ENCODE measurements around the gene RABEPK.
"Not testable (repeated sequence)": the region's sequence is repeated elsewhere in the genome, so short reads cannot be mapped to it uniquely, and the experiment has no call there.

RABEPK gene

DNA sequence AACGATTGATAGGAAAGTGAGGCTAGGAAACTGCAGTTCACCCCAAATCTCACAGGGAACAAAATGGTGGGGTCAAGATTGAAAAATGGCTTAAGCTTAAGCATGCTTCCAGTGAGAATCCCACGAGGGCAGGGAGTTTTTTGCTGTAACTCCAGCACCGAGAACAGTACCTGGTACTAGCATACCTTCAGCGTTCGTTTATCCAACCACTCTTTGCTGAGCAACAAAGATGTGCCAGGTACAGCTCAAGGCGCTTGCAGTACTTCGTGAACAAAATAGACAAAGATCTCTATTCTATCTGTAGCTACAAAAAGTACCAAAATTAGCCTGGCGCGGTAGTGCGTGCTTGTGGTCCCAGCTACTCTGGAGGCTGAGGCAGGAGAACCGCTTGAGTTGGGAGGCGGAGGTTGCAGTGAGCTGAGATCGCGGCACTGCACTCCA lies 10.0 kb upstream of the RABEPK start:
- ChIA-PET CTCF (interaction anchor here (0.7 to 1.3 kb wide), 4 partner anchors 12 to 419 kb away, joined by 3 to 5 read pairs (median 3); partner anchors contain the start of gene NR6A1), POLR2A (interaction anchor here (1.2 kb wide), 1 partner anchor 9 kb away, joined by 3 read pairs; no protein-coding TSS in a partner anchor)
- WGBS (ENCODE audit: insufficient coverage), result 62% methylated on average over 7 of the region's 14 CpGs
- peak overlapping the region in 6 of 7 experiments; percentile 87 to 99 (median 94) for H3K4me3 ChIP-seq (ENCODE audit: control insufficient read depth in 1 of 7, extremely low read depth in 1 of 7, insufficient read depth in 4 of 7, low read depth in 2 of 7, low read length in 6 of 7)
- H3K4me1 ChIP-seq (ENCODE audit: control extremely low read depth in 1 of 4, control insufficient read depth in 4 of 4, insufficient read depth in 4 of 4, low read length in 3 of 4), result peaks cover 9 to 29% (median 19%) of the 10 kb centered on the region in 4 experiments
- H3K27ac ChIP-seq (ENCODE audit: insufficient read depth in 1 of 2, low read depth in 1 of 2, low read length in 2 of 2, poor library complexity in 1 of 2, severe bottlenecking in 2 of 2), result peak overlapping the region; percentile 95 to 98
- H3K9me3 ChIP-seq (ENCODE audit: control extremely low read depth in 1 of 5, control insufficient read depth in 4 of 5, insufficient read depth in 2 of 5, low read depth in 1 of 5, low read length in 4 of 5), result no peaks in the 10 kb centered on the region
- DNase-seq, result peak; percentile 7 to 37 (median 28)
- peaks cover 0 to 2% (median 0%) of the 10 kb centered on the region in 4 experiments for H3K36me3 ChIP-seq (ENCODE audit: control insufficient read depth in 4 of 4, insufficient read depth in 4 of 4, low read length in 3 of 4)
- no peaks in the 10 kb centered on the region for H3K27me3 ChIP-seq (replicated peaks in 2 of 5; ENCODE audit: control insufficient read depth in 4 of 5, insufficient read depth in 5 of 5, low read length in 4 of 5)

DNA sequence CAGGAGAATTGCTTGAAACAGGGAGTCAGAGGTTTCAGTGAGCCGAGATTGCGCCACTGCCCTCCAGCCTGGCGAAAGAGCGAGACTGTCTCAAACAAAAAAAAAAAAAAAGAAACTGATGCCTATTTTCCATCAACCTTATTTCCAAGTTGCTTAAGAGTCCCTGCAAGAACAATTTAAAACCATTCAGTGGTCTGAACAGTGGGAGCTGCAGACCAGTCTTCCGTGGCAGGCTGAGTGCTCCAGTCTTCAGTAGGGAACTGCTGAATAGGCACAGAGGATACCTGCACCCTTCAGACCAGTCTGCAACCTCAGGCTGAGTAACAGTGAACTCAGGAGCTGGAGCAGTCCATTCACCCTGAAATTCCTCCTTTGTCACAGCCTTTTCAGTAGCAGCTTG lies 5.9 kb upstream of the RABEPK start:
- H3K27ac ChIP-seq (ENCODE audit: insufficient read depth in 1 of 2, low read depth in 1 of 2, low read length in 2 of 2, poor library complexity in 1 of 2, severe bottlenecking in 2 of 2); DNase-seq; POLR2A ChIA-PET; H3K36me3 ChIP-seq (ENCODE audit: control insufficient read depth in 4 of 4, insufficient read depth in 4 of 4, low read length in 3 of 4); CTCF ChIA-PET; H3K9me3 ChIP-seq (ENCODE audit: control extremely low read depth in 1 of 5, control insufficient read depth in 4 of 5, insufficient read depth in 2 of 5, low read depth in 1 of 5, low read length in 4 of 5); H3K4me3 ChIP-seq (ENCODE audit: control insufficient read depth in 1 of 7, extremely low read depth in 1 of 7, insufficient read depth in 4 of 7, low read depth in 2 of 7, low read length in 6 of 7); H3K27me3 ChIP-seq (replicated peaks in 2 of 5; ENCODE audit: control insufficient read depth in 4 of 5, insufficient read depth in 5 of 5, low read length in 4 of 5): not testable (repeated sequence)
- peaks cover 6 to 13% (median 10%) of the 10 kb centered on the region in 4 experiments for H3K4me1 ChIP-seq (ENCODE audit: control extremely low read depth in 1 of 4, control insufficient read depth in 4 of 4, insufficient read depth in 4 of 4, low read length in 3 of 4)
- WGBS (ENCODE audit: insufficient coverage), result 100% methylated on average over 4 of the region's 5 CpGs

DNA sequence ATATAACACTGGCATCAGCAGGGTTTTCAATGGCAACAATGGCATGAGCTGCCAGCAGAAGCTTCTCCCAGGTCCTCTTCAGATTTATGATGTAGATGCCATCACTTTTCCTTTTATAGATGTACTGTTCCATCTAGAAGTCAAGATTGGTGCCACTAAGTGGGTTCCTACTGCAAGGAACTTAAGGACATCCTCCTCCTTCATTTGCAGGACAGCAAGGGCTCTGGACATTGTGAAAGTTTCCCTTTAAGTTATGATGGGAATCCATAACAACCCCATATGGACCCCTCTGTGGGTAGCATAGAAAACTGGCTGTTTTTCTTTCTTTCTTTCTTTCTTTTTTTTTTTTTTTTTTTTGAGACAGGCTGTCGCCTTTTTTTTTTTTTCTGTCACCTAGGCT lies 4.8 kb upstream of the RABEPK start:
- H3K27ac ChIP-seq (ENCODE audit: insufficient read depth in 1 of 2, low read depth in 1 of 2, low read length in 2 of 2, poor library complexity in 1 of 2, severe bottlenecking in 2 of 2); CTCF ChIA-PET; H3K4me3 ChIP-seq (ENCODE audit: control insufficient read depth in 1 of 7, extremely low read depth in 1 of 7, insufficient read depth in 4 of 7, low read depth in 2 of 7, low read length in 6 of 7); H3K9me3 ChIP-seq (ENCODE audit: control extremely low read depth in 1 of 5, control insufficient read depth in 4 of 5, insufficient read depth in 2 of 5, low read depth in 1 of 5, low read length in 4 of 5); H3K27me3 ChIP-seq (replicated peaks in 2 of 5; ENCODE audit: control insufficient read depth in 4 of 5, insufficient read depth in 5 of 5, low read length in 4 of 5); DNase-seq; H3K36me3 ChIP-seq (ENCODE audit: control insufficient read depth in 4 of 4, insufficient read depth in 4 of 4, low read length in 3 of 4): not testable (repeated sequence)
- H3K4me1 ChIP-seq (ENCODE audit: control extremely low read depth in 1 of 4, control insufficient read depth in 4 of 4, insufficient read depth in 4 of 4, low read length in 3 of 4), result peaks cover under 1 to 11% (median 7%) of the 10 kb centered on the region in 4 experiments
- POLR2A ChIA-PET, result interaction anchor here (0.6 kb wide), 1 partner anchor 39 kb away, joined by 7 read pairs; no protein-coding TSS in a partner anchor
- no CpG with 5 or more reads among the region's 1 CpG for WGBS (ENCODE audit: insufficient coverage)

DNA sequence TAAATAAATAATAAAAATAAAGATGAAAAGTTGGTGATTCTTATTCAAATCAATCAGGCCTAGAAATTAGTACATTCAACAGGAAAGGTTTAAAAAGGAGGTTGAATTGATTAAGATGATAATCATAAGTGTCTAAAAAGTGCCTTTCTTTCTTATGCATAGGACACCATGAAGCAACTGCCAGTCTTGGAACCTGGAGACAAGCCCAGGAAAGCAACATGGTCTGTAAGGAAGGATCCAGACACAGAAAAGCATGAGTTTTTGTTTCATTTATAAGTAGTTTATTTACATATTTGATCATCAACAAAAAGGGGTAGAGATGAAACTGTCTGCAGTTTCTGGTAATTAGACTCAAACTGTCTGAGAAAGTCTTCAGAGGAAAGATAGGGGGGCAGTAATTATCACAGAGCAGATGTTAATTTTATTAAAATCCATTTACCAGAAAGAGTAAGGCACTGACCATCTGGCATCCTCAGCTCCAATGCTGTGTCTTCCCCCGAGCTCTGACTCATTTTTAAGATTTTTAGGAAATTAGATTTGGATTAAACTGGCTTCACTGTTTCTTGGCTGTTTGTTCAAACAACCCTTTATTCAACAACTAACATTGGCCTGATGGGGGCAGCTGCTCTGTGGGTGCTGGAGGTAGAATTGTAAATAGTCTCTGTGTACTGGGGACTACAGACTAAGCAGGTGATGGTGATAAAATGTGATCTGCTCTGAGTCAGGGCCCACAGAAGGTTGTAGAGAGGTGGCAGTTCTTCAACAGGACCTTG lies 2.7 kb downstream of the RABEPK start:
- peak in 1 of 3 donors; percentile 3 for DNase-seq
- POLR2A ChIA-PET, result interaction anchor here (0.9 kb wide), 1 partner anchor 32 kb away, joined by 4 read pairs; no protein-coding TSS in a partner anchor
- WGBS (ENCODE audit: insufficient coverage), result no CpG with 5 or more reads among the region's 1 CpG

DNA sequence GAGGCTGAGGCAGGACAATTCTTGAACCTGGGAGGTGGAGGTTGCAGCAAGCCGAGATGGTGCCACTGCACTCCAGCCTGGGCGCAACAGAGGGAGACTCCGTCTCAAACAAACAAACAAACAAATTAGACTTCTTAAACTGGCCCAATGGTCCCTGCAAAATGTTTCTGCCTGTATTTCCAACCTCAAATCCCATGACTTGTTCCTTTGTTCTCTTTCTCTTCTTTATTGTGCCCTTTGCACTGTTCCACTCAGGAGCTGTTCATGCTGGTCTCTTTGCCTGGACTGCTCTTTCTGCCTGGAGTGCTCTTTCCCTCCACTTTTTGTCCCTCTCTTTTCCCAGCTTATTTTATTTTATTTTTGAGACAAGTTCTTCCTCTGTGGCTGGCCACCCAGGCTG lies 4.1 kb downstream of the RABEPK start:
- CTCF ChIA-PET, result interaction anchor here (0.5 to 1.1 kb wide), 2 partner anchors 14 to 684 kb away, joined by 3 read pairs; no protein-coding TSS in a partner anchor
- no peak overlapping the region for H3K27ac ChIP-seq (ENCODE audit: insufficient read depth in 1 of 2, low read depth in 1 of 2, low read length in 2 of 2, poor library complexity in 1 of 2, severe bottlenecking in 2 of 2)
- H3K36me3 ChIP-seq (ENCODE audit: control insufficient read depth in 4 of 4, insufficient read depth in 4 of 4, low read length in 3 of 4), result peaks cover 3 to 35% (median 27%) of the 10 kb centered on the region in 4 experiments
- H3K27me3 ChIP-seq (replicated peaks in 2 of 5; ENCODE audit: control insufficient read depth in 4 of 5, insufficient read depth in 5 of 5, low read length in 4 of 5), result no peaks in the 10 kb centered on the region
- H3K9me3 ChIP-seq (ENCODE audit: control extremely low read depth in 1 of 5, control insufficient read depth in 4 of 5, insufficient read depth in 2 of 5, low read depth in 1 of 5, low read length in 4 of 5), result no peaks in the 10 kb centered on the region
- H3K4me1 ChIP-seq (ENCODE audit: control extremely low read depth in 1 of 4, control insufficient read depth in 4 of 4, insufficient read depth in 4 of 4, low read length in 3 of 4), result peaks cover 3 to 13% (median 6%) of the 10 kb centered on the region in 4 experiments
- DNase-seq, result no peak
- no peak overlapping the region for H3K4me3 ChIP-seq (ENCODE audit: control insufficient read depth in 1 of 7, extremely low read depth in 1 of 7, insufficient read depth in 4 of 7, low read depth in 2 of 7, low read length in 6 of 7)
- WGBS (ENCODE audit: insufficient coverage), result 89% methylated on average over 3 of the region's 3 CpGs
- POLR2A ChIA-PET, result no interaction called here

More for the DNA sequence above, 2.7 kb downstream of the RABEPK start:
- Histone ChIP-seq H3K27ac (ENCODE audit: insufficient read depth in 1 of 2, low read depth in 1 of 2, low read length in 2 of 2, poor library complexity in 1 of 2, severe bottlenecking in 2 of 2) (no peak overlapping the region), H3K4me1 (ENCODE audit: control extremely low read depth in 1 of 4, control insufficient read depth in 4 of 4, insufficient read depth in 4 of 4, low read length in 3 of 4) (peaks cover 3 to 15% (median 8%) of the 10 kb centered on the region in 4 experiments), H3K27me3 (replicated peaks in 2 of 5; ENCODE audit: control insufficient read depth in 4 of 5, insufficient read depth in 5 of 5, low read length in 4 of 5) (no peaks in the 10 kb centered on the region), H3K4me3 (ENCODE audit: control insufficient read depth in 1 of 7, extremely low read depth in 1 of 7, insufficient read depth in 4 of 7, low read depth in 2 of 7, low read length in 6 of 7) (no peak overlapping the region), H3K36me3 (ENCODE audit: control insufficient read depth in 4 of 4, insufficient read depth in 4 of 4, low read length in 3 of 4) (peaks cover 2 to 27% (median 23%) of the 10 kb centered on the region in 4 experiments), H3K9me3 (ENCODE audit: control extremely low read depth in 1 of 5, control insufficient read depth in 4 of 5, insufficient read depth in 2 of 5, low read depth in 1 of 5, low read length in 4 of 5) (no peaks in the 10 kb centered on the region)
- CTCF ChIA-PET, result interaction anchor here (0.6 to 1.2 kb wide), 2 partner anchors 13 to 428 kb away, joined by 4 to 5 read pairs; no protein-coding TSS in a partner anchor

DNA sequence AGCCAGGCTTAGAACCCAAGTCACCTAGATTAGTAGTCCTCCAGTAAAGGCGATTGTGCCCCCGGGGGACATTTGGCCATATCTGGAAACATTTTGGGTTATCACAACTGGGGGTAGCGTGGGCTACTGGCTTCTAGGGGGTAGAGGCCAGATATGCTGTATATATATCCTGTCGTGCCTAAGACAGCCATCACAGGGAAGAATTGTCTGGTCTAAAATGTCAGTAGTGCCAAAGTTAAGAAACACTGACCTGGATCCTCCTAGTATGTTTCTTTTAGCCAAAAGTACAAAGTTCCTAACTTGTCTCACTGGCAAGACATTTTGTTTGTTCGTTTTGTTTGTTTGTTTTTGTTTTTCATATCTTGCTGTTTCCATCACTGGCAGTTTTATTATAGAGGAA lies 13.8 kb downstream of the RABEPK start:
- peaks cover 6 to 37% (median 20%) of the 10 kb centered on the region in 4 experiments for H3K36me3 ChIP-seq (ENCODE audit: control insufficient read depth in 4 of 4, insufficient read depth in 4 of 4, low read length in 3 of 4)
- no peak overlapping the region for H3K27ac ChIP-seq (ENCODE audit: insufficient read depth in 1 of 2, low read depth in 1 of 2, low read length in 2 of 2, poor library complexity in 1 of 2, severe bottlenecking in 2 of 2)
- WGBS (ENCODE audit: insufficient coverage), result 97% methylated on average over 4 of the region's 5 CpGs
- no peak overlapping the region for H3K4me3 ChIP-seq (ENCODE audit: control insufficient read depth in 1 of 7, extremely low read depth in 1 of 7, insufficient read depth in 4 of 7, low read depth in 2 of 7, low read length in 6 of 7)
- no peak for DNase-seq
- H3K27me3 ChIP-seq (replicated peaks in 2 of 5; ENCODE audit: control insufficient read depth in 4 of 5, insufficient read depth in 5 of 5, low read length in 4 of 5), result no peaks in the 10 kb centered on the region
- H3K4me1 ChIP-seq (ENCODE audit: control extremely low read depth in 1 of 4, control insufficient read depth in 4 of 4, insufficient read depth in 4 of 4, low read length in 3 of 4), result no peaks in the 10 kb centered on the region
- ChIA-PET POLR2A (no interaction called here), CTCF (no interaction called here)
- H3K9me3 ChIP-seq (ENCODE audit: control extremely low read depth in 1 of 5, control insufficient read depth in 4 of 5, insufficient read depth in 2 of 5, low read depth in 1 of 5, low read length in 4 of 5), result no peaks in the 10 kb centered on the region

DNA sequence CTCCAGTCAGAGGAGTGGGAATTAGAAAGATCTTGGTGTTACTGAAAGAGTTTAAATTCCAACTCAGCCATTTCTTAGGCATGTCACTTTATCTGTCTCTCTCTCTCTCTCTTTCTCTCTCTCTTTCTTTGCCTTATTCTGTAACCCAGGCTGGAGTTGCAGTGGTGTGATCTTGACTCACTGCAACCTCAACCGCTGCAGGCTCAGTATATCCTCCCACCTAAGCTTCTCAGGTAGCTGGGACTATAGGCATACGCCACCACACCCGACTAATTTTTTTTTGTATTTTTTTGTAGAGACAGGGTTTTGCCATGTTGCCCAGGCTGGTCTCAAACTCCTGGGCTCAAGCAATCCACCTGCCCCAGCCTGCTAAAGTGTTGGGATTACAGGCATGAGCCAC lies 18.3 kb downstream of the RABEPK start:
- CTCF ChIA-PET, result interaction anchor here (0.7 kb wide), 1 partner anchor 14 kb away, joined by 3 read pairs; no protein-coding TSS in a partner anchor
- Histone ChIP-seq H3K9me3 (ENCODE audit: control extremely low read depth in 1 of 5, control insufficient read depth in 4 of 5, insufficient read depth in 2 of 5, low read depth in 1 of 5, low read length in 4 of 5) (no peaks in the 10 kb centered on the region), H3K27me3 (replicated peaks in 2 of 5; ENCODE audit: control insufficient read depth in 4 of 5, insufficient read depth in 5 of 5, low read length in 4 of 5) (no peaks in the 10 kb centered on the region), H3K36me3 (ENCODE audit: control insufficient read depth in 4 of 4, insufficient read depth in 4 of 4, low read length in 3 of 4) (peaks cover 8 to 31% (median 23%) of the 10 kb centered on the region in 4 experiments), H3K4me3 (ENCODE audit: control insufficient read depth in 1 of 7, extremely low read depth in 1 of 7, insufficient read depth in 4 of 7, low read depth in 2 of 7, low read length in 6 of 7) (no peak overlapping the region), H3K4me1 (ENCODE audit: control extremely low read depth in 1 of 4, control insufficient read depth in 4 of 4, insufficient read depth in 4 of 4, low read length in 3 of 4) (no peaks in the 10 kb centered on the region), H3K27ac (ENCODE audit: insufficient read depth in 1 of 2, low read depth in 1 of 2, low read length in 2 of 2, poor library complexity in 1 of 2, severe bottlenecking in 2 of 2) (no peak overlapping the region)
- DNase-seq, result no peak
- 90% methylated on average over 2 of the region's 3 CpGs for WGBS (ENCODE audit: insufficient coverage)
- POLR2A ChIA-PET, result interaction anchor here (1.9 kb wide), 1 partner anchor 23 kb away, joined by 5 read pairs; the partner anchor contains the start of gene HSPA5

All from common myeloid progenitor, CD34-positive (primary cell).